A673 (cell line): ENCODE results near the gene DUSP5. TPM values are rescaled to one million over a fixed set of nuclear protein-coding genes. Genes with fewer than 3 reads are reported as not detected.
"Not testable (repeated sequence)": the region's sequence is repeated elsewhere in the genome, so short reads cannot be mapped to it uniquely, and the experiment has no call there.

Experiments
- BruUV-seq: library from RNA; stranded (reverse); fragments of 400-500 nt; replicated peaks from 2 replicates; lab custom pipeline; 2021; lab: Mats Ljungman, UMichigan
- CTCF ChIA-PET: fragments of 300-600 bp; sonication (Branson Sonifier 250); formaldehyde crosslinking; loops from one replicate; lab custom pipeline; 2022; ENCODE audit warnings: antibody characterized with exemption; lab: Charles Lee
- POLR2A ChIA-PET: fragments of 300-600 bp; sonication (Branson Sonifier 250); formaldehyde crosslinking; loops from one replicate; lab custom pipeline; 2022; ENCODE audit warnings: antibody characterized with exemption; ENCODE audit not compliant: low non-redundant PET; lab: Charles Lee
- DNase-seq: peaks from one replicate; pipeline ENCODE4 v3.0.0-alpha.2; 2015; ENCODE audit warnings: low spot score
- H3K27ac ChIP-seq: fragments of 200-600 bp; sonication (generic); 2 replicates; pipeline ENCODE4 v1.5.1; 2016; ENCODE audit warnings: mixed run types, low read depth, mild to moderate bottlenecking, mixed read lengths, antibody characterized with exemption, low read length; ENCODE audit not compliant: poor library complexity, severe bottlenecking
- H3K27me3 ChIP-seq: fragments of 200-600 bp; sonication (generic); replicated peaks from 2 replicates; pipeline ENCODE4 v1.6.1; 2017; ENCODE audit warnings: mixed run types, low read depth, mild to moderate bottlenecking, mixed read lengths, antibody characterized with exemption, low read length; ENCODE audit not compliant: insufficient read depth, poor library complexity
- H3K36me3 ChIP-seq: fragments of 200-600 bp; sonication (generic); 2 replicates; pipeline ENCODE4 v1.6.1; 2016; ENCODE audit warnings: mixed run types, mild to moderate bottlenecking, mixed read lengths, antibody characterized with exemption, low read length; ENCODE audit not compliant: insufficient read depth, poor library complexity, severe bottlenecking
- H3K4me1 ChIP-seq: fragments of 200-600 bp; sonication (generic); 2 replicates; pipeline ENCODE4 v1.6.1; 2017; ENCODE audit warnings: mixed run types, mild to moderate bottlenecking, mixed read lengths, antibody characterized with exemption, low read length; ENCODE audit not compliant: insufficient read depth, poor library complexity, severe bottlenecking
- H3K4me3 ChIP-seq: fragments of 200-600 bp; sonication (generic); 2 replicates; pipeline ENCODE4 v1.5.1; 2016; ENCODE audit warnings: low read depth, mixed run types, mild to moderate bottlenecking, mixed read lengths, low read length; ENCODE audit not compliant: poor library complexity, severe bottlenecking
- H3K9me3 ChIP-seq: fragments of 200-600 bp; sonication (generic); 2 replicates; pipeline ENCODE4 v1.6.1; 2016; ENCODE audit warnings: mixed run types, low read depth, mild to moderate bottlenecking, mixed read lengths, antibody characterized with exemption, low read length; ENCODE audit not compliant: poor library complexity, severe bottlenecking
- CTCF ChIP-seq: fragments of 300-800, 200-600 bp; sonication (generic); conservative IDR thresholded peaks from 2 replicates; pipeline ENCODE4 v1.5.1; 2017; ENCODE audit warnings: low read depth, mild to moderate bottlenecking, antibody characterized with exemption, low read length, moderate library complexity, mixed read lengths
- EZH2 ChIP-seq: fragments of 200-600 bp; sonication (generic); IDR thresholded peaks from 2 replicates; pipeline ENCODE4 v1.6.1; 2017; ENCODE audit warnings: borderline replicate concordance, low read depth, mild to moderate bottlenecking, mixed read lengths, antibody characterized with exemption, low read length; ENCODE audit not compliant: poor library complexity, severe bottlenecking
- intact Hi-C: fragments of 100-400 bp; cut with micrococcal nuclease; formaldehyde crosslinking; loops from one replicate; pipeline ENCODE4 v1.10.0; 2022; ENCODE audit not compliant: unreplicated experiment
- total RNA-seq: library from RNA; stranded (reverse); gene quantifications from 2 replicates; pipeline ENCODE4 v1.2.3, GENCODE V29; 2021

Gene DUSP5
- total RNA-seq, 1 experiment from 2014 or later = 29.3 TPM

GRCh38 chr10:110525349-110526260 lies 27.9 kb downstream of the DUSP5 start:
- no TSS peak for BruUV-seq
- Histone ChIP-seq H3K4me3 (no peak overlapping the region), H3K36me3 (no peaks in the 10 kb centered on the region), H3K27ac (peak overlapping the region; percentile 27), H3K4me1 (peaks cover 41% of the 10 kb centered on the region), H3K27me3 (no peaks in the 10 kb centered on the region), H3K9me3 (no peaks in the 10 kb centered on the region)
- POLR2A ChIA-PET = no interaction called here
- TF ChIP-seq CTCF = no peak
- no peak for TF ChIP-seq EZH2
- intact Hi-C loops = no loop called here
- CTCF ChIA-PET = no interaction called here
- no peak for DNase-seq

- H3K4me3 ChIP-seq = no peak overlapping the region
- no peak for TF ChIP-seq EZH2
- TF ChIP-seq CTCF = no peak
- H3K27me3 ChIP-seq = no peaks in the 10 kb centered on the region
- no peaks in the 10 kb centered on the region for H3K36me3 ChIP-seq
- H3K9me3 ChIP-seq = no peaks in the 10 kb centered on the region
- BruUV-seq = no TSS peak
- H3K4me1 ChIP-seq = peaks cover 58% of the 10 kb centered on the region
- no peak for DNase-seq
- ChIA-PET CTCF (no interaction called here), POLR2A (no interaction called here)
- intact Hi-C loops = loop anchor here (2.0 kb wide), 1 partner anchor 27 kb away; no protein-coding TSS in a partner anchor
- peak overlapping the region; percentile 63 for H3K27ac ChIP-seq
Observed at GRCh38 chr10:110527731-110528171, 30.0 kb downstream of the DUSP5 start.

- Histone ChIP-seq H3K27me3 (no peaks in the 10 kb centered on the region), H3K9me3 (no peaks in the 10 kb centered on the region), H3K36me3 (no peaks in the 10 kb centered on the region), H3K4me1 (peaks cover 64% of the 10 kb centered on the region), H3K4me3 (no peak overlapping the region), H3K27ac (peak overlapping the region; percentile 76)
- intact Hi-C loops = loop anchor here (2.0 kb wide), 1 partner anchor 28 kb away; no protein-coding TSS in a partner anchor
- ChIA-PET CTCF (no interaction called here), POLR2A (no interaction called here)
- no TSS peak for BruUV-seq
- TF ChIP-seq EZH2 (no peak), CTCF (no peak)
- peak; percentile 73 for DNase-seq
Observed at GRCh38 chr10:110528224-110528996, 30.7 kb downstream of the DUSP5 start.

GRCh38 chr10:110528997-110529524 lies 31.4 kb downstream of the DUSP5 start:
- DNase-seq, POLR2A ChIA-PET, H3K36me3 ChIP-seq, H3K4me3 ChIP-seq, BruUV-seq, H3K27me3 ChIP-seq, CTCF ChIA-PET, H3K9me3 ChIP-seq: not testable (repeated sequence)
- Histone ChIP-seq H3K4me1 (peaks cover 67% of the 10 kb centered on the region), H3K27ac (peak overlapping the region; percentile 76)
- intact Hi-C loops = loop anchor here (2.0 kb wide), 1 partner anchor 28 kb away; no protein-coding TSS in a partner anchor
